Dermis blood vessel endothelial cell (primary cell): Measurements from ENCODE around the gene ASTN2. TPM values are rescaled to one million over a fixed set of nuclear protein-coding genes. Genes with fewer than 3 reads are reported as not detected.

Experiments
- DNase-seq: peaks from one replicate; pipeline ENCODE4 v3.0.0; 2010
- total RNA-seq: library from RNA; depleted of rRNA; stranded (reverse); fragments of >200 nt; gene quantifications from 2 replicates; pipeline ENCODE4 v1.2.3, GENCODE V29; 2014

The ASTN2 gene
- total RNA-seq, 1 donor from 2014 or later: 1.9 TPM

DNA sequence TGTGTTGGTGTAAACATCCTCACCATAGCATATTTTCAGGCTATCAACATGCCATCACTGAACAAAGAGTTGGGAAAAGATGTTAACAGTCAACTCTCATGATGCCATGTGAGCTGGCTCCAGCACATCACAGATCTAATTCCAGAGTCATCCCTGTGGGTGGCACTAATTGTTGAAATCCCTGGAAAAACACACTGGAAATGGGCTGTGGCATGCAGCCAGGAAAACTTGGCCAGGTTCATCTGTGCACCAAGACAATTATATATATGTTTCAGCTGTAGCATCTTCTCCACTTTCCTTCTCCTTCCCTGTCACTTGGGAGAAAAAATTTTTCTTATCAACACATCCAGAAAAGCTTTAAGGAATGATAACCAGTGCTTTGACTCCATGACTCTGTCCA is 414.0 kb downstream of the ASTN2 start:
- DNase-seq: no peak

GRCh38 chr9:117000196-117000723 is 414.6 kb downstream of the ASTN2 start:
- DNase-seq: no peak

GRCh38 chr9:116998305-116998704 is 416.6 kb downstream of the ASTN2 start:
- DNase-seq: no peak

GRCh38 chr9:116992865-116993264 is 422.0 kb downstream of the ASTN2 start:
- no peak for DNase-seq

GRCh38 chr9:116991051-116991450 is 423.8 kb downstream of the ASTN2 start:
- DNase-seq: no peak

DNA sequence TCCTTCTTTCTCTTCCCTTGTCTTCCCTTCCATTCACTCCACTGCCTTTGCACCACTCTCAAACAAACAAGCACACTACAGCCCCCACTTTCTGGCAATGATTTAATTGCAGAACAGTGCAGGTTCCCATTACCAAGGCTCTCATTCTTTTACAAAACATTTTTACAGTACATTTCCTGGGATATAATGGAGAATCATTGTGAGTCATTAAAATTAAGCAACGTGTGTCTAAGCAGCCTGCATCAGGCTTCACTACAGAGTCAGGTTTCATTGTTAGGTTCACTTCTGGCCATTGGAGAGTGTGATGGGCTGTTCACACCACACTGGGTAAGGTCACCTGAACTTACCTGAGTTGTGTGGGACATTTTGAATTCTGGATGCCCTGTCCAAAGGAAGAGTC is 424.3 kb downstream of the ASTN2 start:
- no peak for DNase-seq

DNA sequence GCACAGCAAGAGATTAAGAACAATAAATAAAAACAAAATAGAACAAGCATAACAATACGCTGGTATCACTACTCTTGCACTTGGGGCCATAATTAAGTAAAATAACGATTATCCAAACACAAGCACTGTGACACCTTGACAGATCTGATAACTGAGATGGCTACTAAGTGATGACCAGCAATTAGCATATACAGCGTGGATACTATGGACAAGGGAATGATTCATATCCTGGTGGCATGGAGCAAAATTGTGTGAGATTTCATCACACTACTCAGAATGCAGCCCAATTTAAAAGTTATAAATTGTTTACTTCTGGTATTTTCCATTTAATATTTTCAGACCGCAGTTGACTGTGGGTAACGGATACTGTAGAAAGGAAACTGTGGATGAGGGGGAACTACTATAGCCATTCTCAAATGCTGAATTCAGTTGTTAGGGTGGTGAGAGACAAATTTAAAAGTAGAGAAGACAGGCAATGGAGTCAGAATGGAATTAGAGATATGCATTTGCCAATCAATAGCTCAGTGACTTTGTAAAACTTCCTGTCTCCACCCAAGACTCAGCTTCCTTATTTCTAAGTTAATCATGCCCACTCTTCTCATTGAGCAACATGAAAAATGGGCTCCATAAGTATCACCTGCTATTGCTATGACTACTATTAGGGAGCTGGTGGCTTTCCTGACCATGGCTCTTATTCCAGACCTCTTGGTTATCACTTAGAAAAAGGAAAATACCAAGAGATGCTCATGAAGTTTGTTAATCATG is 427.0 kb downstream of the ASTN2 start:
- no peak for DNase-seq

DNA sequence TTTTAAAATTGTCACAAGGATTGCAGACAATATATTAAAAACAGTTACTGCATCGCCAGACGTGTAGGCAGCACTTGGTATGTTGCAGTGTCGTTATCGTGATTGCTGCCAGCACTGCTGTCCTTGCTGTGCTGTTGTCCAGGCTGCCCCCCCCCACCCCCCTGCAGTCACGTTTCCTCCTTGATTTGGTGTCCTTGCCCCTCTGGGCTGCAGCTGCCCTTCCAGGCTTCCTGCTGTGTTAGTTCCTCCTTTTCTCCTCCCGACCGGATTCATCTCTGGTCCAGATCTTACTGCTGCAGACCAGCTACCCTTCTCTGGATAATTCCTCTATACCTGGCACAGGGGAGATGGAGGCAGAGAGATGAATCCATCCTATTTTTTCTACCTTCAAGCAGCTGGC is 428.8 kb downstream of the ASTN2 start:
- no peak for DNase-seq

- no peak for DNase-seq
These were observed 429.3 kb downstream of the ASTN2 start for GRCh38 chr9:116985596-116985995.

DNA sequence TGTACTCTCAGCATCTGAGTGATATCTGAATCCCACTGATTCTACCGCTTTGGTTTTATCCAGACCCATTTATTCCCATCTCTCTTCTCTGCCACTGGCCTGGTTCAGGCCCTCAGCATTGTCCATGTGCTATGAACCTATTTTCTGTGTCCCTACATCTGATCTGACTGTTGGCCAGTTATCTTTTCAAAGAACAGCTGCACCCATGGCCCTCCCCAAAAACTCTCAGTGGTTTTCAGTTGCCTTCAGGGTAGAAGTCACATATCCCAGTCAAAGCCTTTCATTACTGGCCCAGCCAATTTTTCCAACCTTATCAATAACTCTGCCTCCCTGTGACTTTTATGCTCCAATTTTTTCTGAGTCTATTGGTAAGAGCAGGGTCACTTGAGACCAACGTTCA is 430.7 kb downstream of the ASTN2 start:
- no peak for DNase-seq

- DNase-seq: no peak
These were observed 434.2 kb downstream of the ASTN2 start for GRCh38 chr9:116980582-116981120.

- no peak for DNase-seq
These were observed 435.4 kb downstream of the ASTN2 start for GRCh38 chr9:116979456-116979855.

- DNase-seq: no peak
These were observed 436.7 kb downstream of the ASTN2 start for GRCh38 chr9:116978155-116978554.

DNA sequence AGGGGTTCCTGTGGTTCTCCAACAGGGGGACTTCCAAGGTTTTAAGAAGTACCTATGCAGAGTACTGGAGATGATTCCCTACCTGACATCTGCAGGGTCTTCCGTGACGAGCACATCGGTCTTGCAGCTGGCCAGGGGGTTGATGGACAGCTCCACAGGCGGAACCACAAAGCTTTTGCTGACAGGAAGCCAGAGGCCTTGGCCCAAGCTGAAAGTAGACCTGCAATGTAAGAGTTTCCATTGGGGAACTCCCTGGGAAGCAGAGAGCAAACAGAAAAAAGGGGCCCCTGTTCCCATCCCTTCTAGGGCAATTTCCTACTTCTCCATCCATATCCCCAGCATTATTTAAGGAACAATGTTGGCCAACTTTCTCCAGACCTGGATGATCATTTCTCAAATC is 439.7 kb downstream of the ASTN2 start:
- no peak for DNase-seq

GRCh38 chr9:116966199-116966598 is 448.7 kb downstream of the ASTN2 start:
- no peak for DNase-seq

- no peak for DNase-seq
These were observed 450.6 kb downstream of the ASTN2 start for GRCh38 chr9:116964258-116964657.

GRCh38 chr9:116959809-116960208 is 455.0 kb downstream of the ASTN2 start:
- no peak for DNase-seq

- no peak for DNase-seq
These were observed 456.0 kb downstream of the ASTN2 start for GRCh38 chr9:116958881-116959280.

DNA sequence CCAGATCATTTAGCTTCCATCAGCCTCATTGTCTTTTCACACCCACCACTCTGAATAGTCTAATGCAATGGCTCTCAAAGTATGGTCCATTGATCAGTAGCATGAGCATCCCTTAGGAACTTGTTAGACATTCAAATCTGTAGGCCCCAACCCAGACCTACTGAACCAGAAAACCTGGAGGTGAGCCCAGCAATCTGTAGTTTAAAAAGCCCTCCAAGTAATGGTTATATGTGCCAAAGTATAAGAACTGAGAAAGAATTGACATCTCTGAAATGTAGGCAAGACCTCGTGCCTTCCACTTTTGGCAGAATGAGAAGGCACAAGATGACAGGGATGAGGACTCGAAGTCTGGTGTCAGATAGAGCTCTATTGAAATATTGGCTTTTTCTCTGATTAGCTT is 460.1 kb downstream of the ASTN2 start:
- DNase-seq: no peak

- DNase-seq: no peak
These were observed 461.6 kb downstream of the ASTN2 start for GRCh38 chr9:116953271-116953670.

DNA sequence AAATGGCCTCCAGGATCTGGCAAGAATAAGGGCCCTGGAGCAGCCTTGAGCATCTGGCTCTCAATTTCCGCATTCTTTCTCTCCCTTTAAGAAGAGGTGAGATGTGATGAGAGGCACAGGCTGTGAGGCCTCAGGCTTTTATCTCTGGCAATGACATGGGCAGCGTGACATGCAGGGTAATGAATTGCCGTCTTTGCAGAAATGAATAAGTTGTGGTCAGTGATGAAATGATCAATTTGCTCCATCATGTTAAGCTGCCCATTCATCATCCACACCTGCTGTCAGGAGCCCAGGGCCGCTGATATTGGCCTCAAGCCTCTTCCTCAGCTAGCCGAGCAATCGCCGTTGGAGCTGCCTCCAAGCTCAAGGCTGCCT is 462.4 kb downstream of the ASTN2 start:
- no peak for DNase-seq

DNA sequence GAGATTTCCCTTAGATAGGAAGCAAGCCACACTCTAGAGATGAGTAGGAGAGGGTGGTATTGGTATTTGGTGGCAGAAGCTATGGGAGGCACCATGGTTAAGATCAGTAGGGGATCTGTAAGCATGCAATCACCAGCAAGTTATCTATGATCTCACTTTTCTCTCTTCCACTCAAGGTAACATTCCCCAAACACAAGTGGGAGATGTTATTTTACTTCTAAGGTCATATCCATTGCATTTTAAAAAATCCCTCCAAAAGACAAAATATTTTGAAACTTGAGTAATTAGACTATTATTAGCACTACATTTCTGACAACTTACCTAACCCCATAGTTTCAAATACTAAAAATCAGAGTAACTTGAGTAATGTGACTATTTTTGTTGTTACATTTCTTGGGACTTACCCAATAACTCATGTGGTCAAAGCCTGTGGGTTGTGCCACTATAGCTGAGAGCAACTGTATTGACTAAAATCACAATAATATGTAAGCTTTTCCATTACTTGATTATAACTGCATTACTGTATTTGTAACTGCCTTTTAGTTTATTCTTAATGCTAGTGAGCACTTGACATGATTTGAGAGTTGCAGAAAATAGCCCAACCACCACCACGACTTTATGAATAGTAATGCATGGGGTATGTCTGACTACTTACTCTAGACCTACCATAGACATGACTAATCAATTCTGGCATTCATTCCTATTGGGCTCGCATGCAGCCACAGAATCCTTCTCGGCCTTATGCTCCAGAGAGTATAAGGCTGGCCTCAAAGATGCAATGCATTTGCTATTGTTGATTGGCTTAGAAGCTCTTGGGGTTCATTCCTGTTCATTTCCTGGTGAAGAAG is 463.0 kb downstream of the ASTN2 start:
- no peak for DNase-seq

GRCh38 chr9:116945817-116946216 is 469.0 kb downstream of the ASTN2 start:
- no peak for DNase-seq
